ENCODE measurements around the gene SH3BGR.
"Not testable (repeated sequence)": the region's sequence is repeated elsewhere in the genome, so short reads cannot be mapped to it uniquely, and the experiment has no call there.

The SH3BGR gene

GRCh38 chr21:39451332-39452206, at the start of gene SH3BGR:
Gene SH3BGR (plus strand): TSS chr21:39451970. CDS start chr21:39452097, 127 bp downstream.
- Histone ChIP-seq H3K36me3 (no peaks in the 10 kb centered on the region), H3K27ac (no peak within 1 kb of the TSS), H3K27me3 (no peaks in the 10 kb centered on the region), H3K4me3 (no peak within 1 kb of the TSS), H3K9ac (no peak within 1 kb of the TSS), H3K9me3 (replicated peaks in 1 of 11) (no peaks in the 10 kb centered on the region), H3K4me1 (peaks cover 0 to 2% (median 0%) of the 10 kb centered on the region in 10 experiments; a peak in 6 of 20 replicates), H3K4me2 (no peak within 1 kb of the TSS), H4K20me1 (no peaks in the 10 kb centered on the region; a peak in 1 of 22 replicates)
- TF ChIP-seq Cebpa-rat (IDR thresholded peaks at IDR 0.05), result no peak

GRCh38 chr21:39406065-39406464, 45.7 kb upstream of the SH3BGR start:
- no peak for TF ChIP-seq Cebpa-rat (IDR thresholded peaks at IDR 0.05)
- Histone ChIP-seq H3K4me2 (no peak overlapping the region), H3K27me3 (no peaks in the 10 kb centered on the region), H3K4me1 (no peaks in the 10 kb centered on the region), H3K9me3 (replicated peaks in 1 of 11) (peaks cover 13 to 20% (median 17%) of the 10 kb centered on the region in 11 experiments), H3K9ac (no peak overlapping the region), H4K20me1 (no peaks in the 10 kb centered on the region), H3K27ac (no peak overlapping the region), H3K4me3 (no peak overlapping the region), H3K36me3 (peaks cover 26 to 69% (median 34%) of the 10 kb centered on the region in 11 experiments)

- H3K36me3 ChIP-seq; H3K9me3 ChIP-seq (replicated peaks in 1 of 11); H3K27ac ChIP-seq; H3K4me3 ChIP-seq; H4K20me1 ChIP-seq; H3K4me1 ChIP-seq; H3K9ac ChIP-seq; H3K4me2 ChIP-seq; H3K27me3 ChIP-seq: not testable (repeated sequence)
Observed at GRCh38 chr21:39419204-39419603, 32.6 kb upstream of the SH3BGR start.

- H3K4me2 ChIP-seq, result no peak overlapping the region
- H3K4me3 ChIP-seq, result no peak overlapping the region
- no peaks in the 10 kb centered on the region for H3K4me1 ChIP-seq
- no peaks in the 10 kb centered on the region for H3K9me3 ChIP-seq (replicated peaks in 1 of 11)
- no peaks in the 10 kb centered on the region for H4K20me1 ChIP-seq
- TF ChIP-seq Cebpa-rat (IDR thresholded peaks at IDR 0.05), result no peak
- H3K27ac ChIP-seq, result no peak overlapping the region
- H3K9ac ChIP-seq, result no peak overlapping the region
- H3K36me3 ChIP-seq, result no peaks in the 10 kb centered on the region
- H3K27me3 ChIP-seq, result no peaks in the 10 kb centered on the region
Observed at GRCh38 chr21:39422527-39423241, 29.1 kb upstream of the SH3BGR start.

GRCh38 chr21:39429445-39429844, 22.3 kb upstream of the SH3BGR start:
- no peaks in the 10 kb centered on the region for H3K36me3 ChIP-seq
- H3K9ac ChIP-seq, result no peak overlapping the region
- H3K27me3 ChIP-seq, result no peaks in the 10 kb centered on the region
- no peak overlapping the region for H3K27ac ChIP-seq
- no peak overlapping the region for H3K4me3 ChIP-seq
- H4K20me1 ChIP-seq, result no peaks in the 10 kb centered on the region
- TF ChIP-seq Cebpa-rat (IDR thresholded peaks at IDR 0.05), result no peak
- no peaks in the 10 kb centered on the region for H3K9me3 ChIP-seq (replicated peaks in 1 of 11)
- H3K4me1 ChIP-seq, result no peaks in the 10 kb centered on the region
- no peak overlapping the region for H3K4me2 ChIP-seq

- Histone ChIP-seq H3K9me3 (replicated peaks in 1 of 11) (no peaks in the 10 kb centered on the region), H3K9ac (no peak overlapping the region), H3K27ac (no peak overlapping the region), H3K4me2 (no peak overlapping the region), H4K20me1 (no peaks in the 10 kb centered on the region), H3K36me3 (no peaks in the 10 kb centered on the region), H3K27me3 (no peaks in the 10 kb centered on the region), H3K4me1 (no peaks in the 10 kb centered on the region), H3K4me3 (no peak overlapping the region)
- no peak for TF ChIP-seq Cebpa-rat (IDR thresholded peaks at IDR 0.05)
Observed at GRCh38 chr21:39430016-39430415, 21.8 kb upstream of the SH3BGR start.

GRCh38 chr21:39430457-39430856, 21.3 kb upstream of the SH3BGR start:
- Histone ChIP-seq H3K4me1 (no peaks in the 10 kb centered on the region), H3K4me2 (no peak overlapping the region), H3K9me3 (replicated peaks in 1 of 11) (no peaks in the 10 kb centered on the region), H3K9ac (no peak overlapping the region), H3K36me3 (no peaks in the 10 kb centered on the region), H3K27ac (no peak overlapping the region), H3K27me3 (no peaks in the 10 kb centered on the region), H3K4me3 (no peak overlapping the region), H4K20me1 (no peaks in the 10 kb centered on the region)
- TF ChIP-seq Cebpa-rat (IDR thresholded peaks at IDR 0.05), result no peak

GRCh38 chr21:39430954-39431353, 20.8 kb upstream of the SH3BGR start:
- H3K4me2 ChIP-seq, result no peak overlapping the region
- H3K27me3 ChIP-seq, result no peaks in the 10 kb centered on the region
- no peaks in the 10 kb centered on the region for H4K20me1 ChIP-seq

GRCh38 chr21:39434950-39435349, 16.8 kb upstream of the SH3BGR start:
- Histone ChIP-seq H3K9me3 (replicated peaks in 1 of 11) (no peaks in the 10 kb centered on the region), H3K4me1 (no peaks in the 10 kb centered on the region)

More at GRCh38 chr21:39430954-39431353, 20.8 kb upstream of the SH3BGR start:
- no peak for TF ChIP-seq Cebpa-rat (IDR thresholded peaks at IDR 0.05)
- H3K4me1 ChIP-seq, result no peaks in the 10 kb centered on the region
- no peak overlapping the region for H3K27ac ChIP-seq
- H3K36me3 ChIP-seq, result no peaks in the 10 kb centered on the region
- H3K4me3 ChIP-seq, result no peak overlapping the region
- no peaks in the 10 kb centered on the region for H3K9me3 ChIP-seq (replicated peaks in 1 of 11)
- no peak overlapping the region for H3K9ac ChIP-seq

More at GRCh38 chr21:39434950-39435349, 16.8 kb upstream of the SH3BGR start:
- Histone ChIP-seq H3K4me2 (no peak overlapping the region), H3K9ac (no peak overlapping the region), H3K4me3 (no peak overlapping the region), H3K36me3 (no peaks in the 10 kb centered on the region), H3K27ac (no peak overlapping the region), H3K27me3 (no peaks in the 10 kb centered on the region), H4K20me1 (no peaks in the 10 kb centered on the region)
- TF ChIP-seq Cebpa-rat (IDR thresholded peaks at IDR 0.05), result no peak

All from BLaER1 treated with 17β-estradiol and CSF1 and Interleukin-3, amounts not matched to agents 10 nM and 100 nM (cell line).